IMR-90 (cell line): ENCODE measurements around the gene CLEC5A. TPM values are rescaled to one million over a fixed set of nuclear protein-coding genes. Genes with fewer than 3 reads are reported as not detected.

Experiments used
- ATAC-seq: fragments of 200-7000 bp; cut with Tn5 transposase; 2 replicates; pipeline ENCODE4 v1.9.1; 2020; ENCODE audit warnings: low read depth, mild to moderate bottlenecking, moderate library complexity
- BruUV-seq: library from RNA; stranded (reverse); fragments of 400-500 nt; replicated peaks from 2 replicates; lab custom pipeline; 2021; lab: Mats Ljungman, UMichigan
- CTCF ChIA-PET: fragments of 300-600 bp; formaldehyde crosslinking; extraction: SDS; loops from one replicate; lab custom pipeline; 2021; ENCODE audit warnings: antibody characterized with exemption; lab: Yijun Ruan, JAX
- POLR2A ChIA-PET: fragments of 300-600 bp; sonication (Branson Sonifier 250); formaldehyde crosslinking; loops from one replicate; lab custom pipeline; 2022; ENCODE audit warnings: antibody characterized with exemption; ENCODE audit not compliant: unreplicated experiment; lab: Charles Lee
- DNase-seq: peaks from one replicate; pipeline ENCODE4 v3.0.0; 2013
- H2AFZ ChIP-seq: replicated peaks from 2 replicates; pipeline ENCODE3; 2013; ENCODE audit warnings: low read length, mild to moderate bottlenecking; ENCODE audit not compliant: poor library complexity
- H2AK5ac ChIP-seq: 2 replicates; pipeline ENCODE4 v1.6.1; 2013; ENCODE audit warnings: low read depth, low read length, inconsistent platforms
- H2AK9ac ChIP-seq: replicated peaks from 2 replicates; pipeline ENCODE3; 2013; ENCODE audit warnings: mild to moderate bottlenecking, low read depth, low read length, moderate library complexity; ENCODE audit not compliant: poor library complexity
- H2BK120ac ChIP-seq: 2 replicates; pipeline ENCODE4 v1.6.1; 2013; ENCODE audit warnings: low read depth, low read length, inconsistent platforms
- H2BK15ac ChIP-seq: 3 replicates; pipeline ENCODE4 v1.6.1; 2013; ENCODE audit warnings: low read depth, low read length, inconsistent platforms
- H2BK20ac ChIP-seq: 2 replicates; pipeline ENCODE4 v1.6.1; 2013; ENCODE audit warnings: low read depth, mild to moderate bottlenecking, inconsistent platforms, low read length, moderate library complexity
- H2BK5ac ChIP-seq: 2 replicates; pipeline ENCODE4 v1.6.1; 2013; ENCODE audit warnings: mild to moderate bottlenecking, low read depth, low read length, inconsistent platforms; ENCODE audit not compliant: poor library complexity, severe bottlenecking
- H3K14ac ChIP-seq: replicated peaks from 2 replicates; pipeline ENCODE4 v1.6.1; 2013; ENCODE audit warnings: low read depth, low read length, inconsistent platforms
- H3K18ac ChIP-seq: 2 replicates; pipeline ENCODE4 v1.6.1; 2013; ENCODE audit warnings: low read depth, low read length, control low read depth
- H3K23ac ChIP-seq: 2 replicates; pipeline ENCODE4 v1.6.1; 2013; ENCODE audit warnings: low read depth, low read length, inconsistent platforms
- H3K27ac ChIP-seq: 2 replicates; pipeline ENCODE4 v1.5.1; 2013; ENCODE audit warnings: mild to moderate bottlenecking, control low read depth, low read length; ENCODE audit not compliant: insufficient read depth
- H3K27me3 ChIP-seq: 2 replicates; pipeline ENCODE4 v1.6.1; 2013; ENCODE audit warnings: low read length; ENCODE audit not compliant: control insufficient read depth, insufficient read depth
- H3K36me3 ChIP-seq: 2 replicates; pipeline ENCODE4 v1.6.1; 2013; ENCODE audit warnings: low read length, mixed read lengths; ENCODE audit not compliant: control insufficient read depth, insufficient read depth
- H3K4ac ChIP-seq: 2 replicates; pipeline ENCODE4 v1.6.1; 2013; ENCODE audit warnings: low read depth, low read length, inconsistent platforms
- H3K4me1 ChIP-seq: 2 replicates; pipeline ENCODE4 v1.6.1; 2013; ENCODE audit warnings: low read length, mixed read lengths; ENCODE audit not compliant: control insufficient read depth, insufficient read depth
- H3K4me2 ChIP-seq: 2 replicates; pipeline ENCODE4 v1.6.1; 2013; ENCODE audit warnings: low read depth, mild to moderate bottlenecking, control low read depth, low read length, moderate library complexity
- H3K4me3 ChIP-seq: 2 replicates; pipeline ENCODE4 v1.5.1; 2013; ENCODE audit warnings: low read depth, mild to moderate bottlenecking, control low read depth, low read length, moderate library complexity; ENCODE audit not compliant: insufficient read depth
- H3K56ac ChIP-seq: 2 replicates; pipeline ENCODE4 v1.6.1; 2013; ENCODE audit warnings: low read length, inconsistent platforms; ENCODE audit not compliant: insufficient read depth; ENCODE audit errors: extremely low read depth
- H3K79me1 ChIP-seq, 2 experiments: 2 replicates each; pipeline ENCODE4 v1.6.1; 2013; ENCODE audit warnings: low read length in 2 of 2, inconsistent platforms in 1 of 2, low read depth in 1 of 2
- H3K9ac ChIP-seq: 2 replicates; pipeline ENCODE4 v1.6.1; 2013; ENCODE audit warnings: low read depth, low read length, control low read depth
- H3K9me1 ChIP-seq: 2 replicates; pipeline ENCODE4 v1.6.1; 2013; ENCODE audit warnings: low read length, inconsistent platforms; ENCODE audit not compliant: insufficient read depth
- H3K9me3 ChIP-seq: 2 replicates; pipeline ENCODE4 v1.6.1; 2013; ENCODE audit warnings: low read length; ENCODE audit not compliant: control insufficient read depth, insufficient read depth
- H4K20me1 ChIP-seq: 2 replicates; pipeline ENCODE4 v1.6.1; 2013; ENCODE audit warnings: low read length, inconsistent platforms; ENCODE audit not compliant: insufficient read depth
- H4K5ac ChIP-seq: 2 replicates; pipeline ENCODE4 v1.6.1; 2013; ENCODE audit warnings: mild to moderate bottlenecking, low read depth, low read length, control low read depth
- H4K8ac ChIP-seq, 2 experiments: 2 replicates each; pipeline ENCODE4 v1.6.1; 2013; ENCODE audit warnings: low read depth in 2 of 2, low read length in 2 of 2, control low read depth in 1 of 2, inconsistent platforms in 1 of 2
- H4K91ac ChIP-seq: 2 replicates; pipeline ENCODE4 v1.6.1; 2013; ENCODE audit warnings: low read depth, low read length, inconsistent platforms; ENCODE audit not compliant: insufficient read depth
- MXI1 ChIP-seq: IDR thresholded peaks from 2 replicates; pipeline ENCODE4 v1.6.1; 2012; ENCODE audit warnings: low read depth, mild to moderate bottlenecking, low read length, moderate library complexity, borderline replicate concordance
- NFE2L2 ChIP-seq: fragments of 150-350 bp; IDR thresholded peaks from 2 replicates; pipeline ENCODE4 v1.6.1; 2016; ENCODE audit warnings: low read depth, mild to moderate bottlenecking, low read length
- POLR2A ChIP-seq: IDR thresholded peaks from 2 replicates; pipeline ENCODE4 v1.6.1; 2012; ENCODE audit warnings: mild to moderate bottlenecking, low read depth, low read length
- RAD21 ChIP-seq: IDR thresholded peaks from 2 replicates; pipeline ENCODE4 v1.6.1; 2012; ENCODE audit warnings: low read length, improper control_type of control experiment
- RFX5 ChIP-seq: IDR thresholded peaks from 2 replicates; pipeline ENCODE4 v1.8.0; 2012; ENCODE audit warnings: low read depth, mild to moderate bottlenecking, low read length, moderate library complexity
- WGBS, 2 experiments: methylation state at CpG; one replicate each; pipeline versions ENCODE4 v1.1.5 to v1.1.7; 2013; ENCODE audit warnings: missing lambda C conversion rate in 2 of 2; ENCODE audit not compliant: insufficient read length in 1 of 2; ENCODE audit errors: extremely low coverage in 2 of 2; 5-methylcytosine and 5-hydroxymethylcytosine counted together
- dilution Hi-C: fragments of 300-500 bp; cut with HindIII; formaldehyde crosslinking; loops from one replicate; pipeline ENCODE4 v1.14.3; 2018; ENCODE audit warnings: low sequenced_read_pairs; ENCODE audit not compliant: unreplicated experiment
- in situ Hi-C: fragments of 300-500 bp; cut with MboI; formaldehyde crosslinking; loops from 3 replicates; pipeline ENCODE4 v1.14.3; 2019; ENCODE audit warnings: low sequenced_read_pairs, inconsistent platforms, mixed read lengths
- intact Hi-C: fragments of 100-400 bp; cut with micrococcal nuclease; formaldehyde crosslinking; loops from 2 replicates; pipeline ENCODE4 v1.10.0; 2022
- polyA plus RNA-seq, 3 experiments: library from polyadenylated mRNA; depleted of rRNA; stranded (reverse); fragments of >200 nt; gene quantifications; 2 replicates each; pipeline ENCODE4 v1.2.3, GENCODE V29; 2012; ENCODE audit warnings: low replicate concordance in 1 of 3
- total RNA-seq: library from RNA; depleted of rRNA; stranded (reverse); fragments of >200 nt; gene quantifications from 2 replicates; pipeline ENCODE4 v1.2.3, GENCODE V29; 2012

The CLEC5A gene
- total and polyA plus RNA-seq, 2 of the 4 experiments (the other 2 are of a cell fraction): not detected

DNA sequence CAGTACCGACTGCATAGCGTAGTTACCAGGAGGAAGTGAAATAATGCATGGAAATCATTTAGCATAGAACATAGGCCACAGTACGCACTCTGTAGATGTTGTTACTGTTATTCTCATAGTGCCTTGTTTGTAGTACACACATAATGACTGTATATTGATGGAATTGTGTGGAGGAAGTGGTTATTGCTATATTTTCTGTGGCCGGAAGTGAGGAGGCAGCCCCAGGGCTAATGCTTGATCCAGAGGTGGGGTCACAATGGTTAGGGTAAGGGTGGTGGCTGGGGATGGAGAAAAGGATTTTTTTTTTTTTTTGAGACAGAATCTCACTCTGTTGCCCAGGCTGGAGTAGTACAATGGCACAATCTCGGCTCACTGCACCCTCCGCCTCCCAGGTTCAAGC is 44.4 kb upstream of the CLEC5A start:
- no peaks in the 10 kb centered on the region for H3K27me3 ChIP-seq
- BruUV-seq: no TSS peak
- TF ChIP-seq RFX5 (no peak), NFE2L2 (no peak), MXI1 (no peak), RAD21 (no peak), POLR2A (no peak)
- no peak overlapping the region for H3K4me2 ChIP-seq
- H4K8ac ChIP-seq: no peak overlapping the region
- no peaks in the 10 kb centered on the region for H3K79me1 ChIP-seq
- no peak overlapping the region for H2BK5ac ChIP-seq
- H3K9me3 ChIP-seq: peaks cover 26% of the 10 kb centered on the region
- no peak overlapping the region for H2AFZ ChIP-seq
- no peak overlapping the region for H3K4me3 ChIP-seq
- no peak overlapping the region for H2BK120ac ChIP-seq
- in situ Hi-C loops (no loop called here), dilution Hi-C loops (no loop called here), intact Hi-C loops (no loop called here)
- no peak overlapping the region for H2BK20ac ChIP-seq
- ChIA-PET POLR2A (no interaction called here), CTCF (no interaction called here)
- ATAC-seq (no peak), DNase-seq (no peak)
- no peak overlapping the region for H3K18ac ChIP-seq
- H3K14ac ChIP-seq: no peak overlapping the region
- no peak overlapping the region for H3K4ac ChIP-seq
- H4K20me1 ChIP-seq: no peaks in the 10 kb centered on the region
- H3K23ac ChIP-seq: no peak overlapping the region
- H2AK5ac ChIP-seq: no peak overlapping the region
- no peaks in the 10 kb centered on the region for H3K9me1 ChIP-seq
- no peak overlapping the region for H3K56ac ChIP-seq
- no peak overlapping the region for H2AK9ac ChIP-seq
- no peaks in the 10 kb centered on the region for H3K36me3 ChIP-seq
- no peaks in the 10 kb centered on the region for H3K4me1 ChIP-seq
- no peak overlapping the region for H3K27ac ChIP-seq
- 30% methylated on average over 2 of the region's 6 CpGs; no CpG with 5 or more reads in 1 of the 2 experiments for WGBS, 2 experiments
- H4K5ac ChIP-seq: no peak overlapping the region
- no peak overlapping the region for H4K91ac ChIP-seq
- no peak overlapping the region for H2BK15ac ChIP-seq
- H3K9ac ChIP-seq: no peak overlapping the region
